OCI-LY7 (cell line): Measurements from ENCODE around the gene TLCD1. TPM values are rescaled to one million over a fixed set of nuclear protein-coding genes. Genes with fewer than 3 reads are reported as not detected.

Experiments
- BruUV-seq: library from RNA; stranded (reverse); fragments of 400-500 nt; replicated peaks from 2 replicates; lab custom pipeline; 2021; lab: Mats Ljungman, UMichigan
- CTCF ChIA-PET: fragments of 300-600 bp; sonication (Branson Sonifier 250); formaldehyde crosslinking; loops from one replicate; lab custom pipeline; 2022; ENCODE audit warnings: antibody characterized with exemption; ENCODE audit not compliant: unreplicated experiment; lab: Charles Lee
- POLR2A ChIA-PET: fragments of 300-600 bp; sonication (Branson Sonifier 250); formaldehyde crosslinking; loops from one replicate; lab custom pipeline; 2022; ENCODE audit warnings: antibody characterized with exemption; lab: Charles Lee
- DNase-seq: peaks from one replicate; pipeline ENCODE4 v3.0.0-alpha.2; 2015; ENCODE audit warnings: low spot score
- H2AFZ ChIP-seq: fragments of 200-600 bp; sonication (generic), shearing (Covaris generic); 2 replicates; pipeline ENCODE4 v1.6.1; 2014; ENCODE audit warnings: mild to moderate bottlenecking, antibody characterized with exemption, low read length, moderate library complexity
- H3K27ac ChIP-seq: fragments of 200-600 bp; sonication (generic); 2 replicates; pipeline ENCODE4 v1.5.1; 2014; ENCODE audit warnings: mixed run types, low read depth, mild to moderate bottlenecking, moderate library complexity, low read length, inconsistent platforms; ENCODE audit not compliant: poor library complexity, severe bottlenecking
- H3K36me3 ChIP-seq: fragments of 200-600 bp; sonication (generic); 2 replicates; pipeline ENCODE4 v1.6.1; 2014; ENCODE audit warnings: mild to moderate bottlenecking, antibody characterized with exemption, low read length, moderate library complexity, mixed read lengths; ENCODE audit not compliant: insufficient read depth
- H3K4me1 ChIP-seq: fragments of 200-600 bp; sonication (generic); 2 replicates; pipeline ENCODE4 v1.5.1; 2014; ENCODE audit warnings: mild to moderate bottlenecking, low read length; ENCODE audit not compliant: insufficient read depth, poor library complexity, severe bottlenecking
- H3K4me2 ChIP-seq: fragments of 200-600 bp; sonication (generic); 2 replicates; pipeline ENCODE4 v1.6.1; 2014; ENCODE audit warnings: mild to moderate bottlenecking, low read length
- H3K4me3 ChIP-seq: fragments of 200-600 bp; sonication (generic); 2 replicates; pipeline ENCODE4 v1.5.1; 2014; ENCODE audit warnings: mild to moderate bottlenecking, low read depth, low read length; ENCODE audit not compliant: poor library complexity, severe bottlenecking
- H3K79me2 ChIP-seq: fragments of 200-600 bp; sonication (generic); 2 replicates; pipeline ENCODE4 v1.6.1; 2016; ENCODE audit warnings: low read depth, mild to moderate bottlenecking, low read length, moderate library complexity, mixed read lengths; ENCODE audit not compliant: insufficient read depth
- H3K9me2 ChIP-seq: fragments of 200-600 bp; sonication (generic); 2 replicates; pipeline ENCODE4 v1.6.1; 2016; ENCODE audit warnings: mild to moderate bottlenecking, low read length, mixed read lengths; ENCODE audit not compliant: insufficient read depth
- H3K9me3 ChIP-seq: fragments of 200-600 bp; sonication (generic); 2 replicates; pipeline ENCODE4 v1.6.1; 2014; ENCODE audit warnings: mild to moderate bottlenecking, mixed run types, low read length, mixed read lengths
- H4K20me1 ChIP-seq: fragments of 200-600 bp; sonication (generic); 2 replicates; pipeline ENCODE4 v1.6.1; 2014; ENCODE audit warnings: mild to moderate bottlenecking, antibody characterized with exemption, low read length, moderate library complexity, mixed read lengths; ENCODE audit not compliant: insufficient read depth
- CTCF ChIP-seq: fragments of 200-600 bp; sonication (generic); conservative IDR thresholded peaks from 2 replicates; pipeline ENCODE4 v1.5.1; 2014; ENCODE audit warnings: mild to moderate bottlenecking, antibody characterized with exemption, low read length, moderate library complexity, mixed read lengths
- EZH2phosphoT487 ChIP-seq: fragments of 200-600 bp; sonication (generic); IDR thresholded peaks from 2 replicates; pipeline ENCODE4 v1.6.1; 2018; ENCODE audit warnings: low read depth, borderline replicate concordance, mild to moderate bottlenecking, mixed run types, antibody characterized with exemption, low read length, moderate library complexity, mixed read lengths
- intact Hi-C: fragments of 100-400 bp; cut with micrococcal nuclease; formaldehyde crosslinking; loops from one replicate; pipeline ENCODE4 v1.10.0; 2022; ENCODE audit not compliant: unreplicated experiment
- total RNA-seq, 2 experiments: library from RNA; depleted of rRNA in 1 of 2; stranded (reverse); fragments of >200 nt in 1 of 2; shearing (Covaris generic) in 1 of 2; gene quantifications; 2 replicates each; pipeline ENCODE4 v1.2.3, GENCODE V29; 2014 to 2022

The TLCD1 gene
- total RNA-seq, 2 experiments from 2014 or later = 0.28 to 2.5 TPM

DNA sequence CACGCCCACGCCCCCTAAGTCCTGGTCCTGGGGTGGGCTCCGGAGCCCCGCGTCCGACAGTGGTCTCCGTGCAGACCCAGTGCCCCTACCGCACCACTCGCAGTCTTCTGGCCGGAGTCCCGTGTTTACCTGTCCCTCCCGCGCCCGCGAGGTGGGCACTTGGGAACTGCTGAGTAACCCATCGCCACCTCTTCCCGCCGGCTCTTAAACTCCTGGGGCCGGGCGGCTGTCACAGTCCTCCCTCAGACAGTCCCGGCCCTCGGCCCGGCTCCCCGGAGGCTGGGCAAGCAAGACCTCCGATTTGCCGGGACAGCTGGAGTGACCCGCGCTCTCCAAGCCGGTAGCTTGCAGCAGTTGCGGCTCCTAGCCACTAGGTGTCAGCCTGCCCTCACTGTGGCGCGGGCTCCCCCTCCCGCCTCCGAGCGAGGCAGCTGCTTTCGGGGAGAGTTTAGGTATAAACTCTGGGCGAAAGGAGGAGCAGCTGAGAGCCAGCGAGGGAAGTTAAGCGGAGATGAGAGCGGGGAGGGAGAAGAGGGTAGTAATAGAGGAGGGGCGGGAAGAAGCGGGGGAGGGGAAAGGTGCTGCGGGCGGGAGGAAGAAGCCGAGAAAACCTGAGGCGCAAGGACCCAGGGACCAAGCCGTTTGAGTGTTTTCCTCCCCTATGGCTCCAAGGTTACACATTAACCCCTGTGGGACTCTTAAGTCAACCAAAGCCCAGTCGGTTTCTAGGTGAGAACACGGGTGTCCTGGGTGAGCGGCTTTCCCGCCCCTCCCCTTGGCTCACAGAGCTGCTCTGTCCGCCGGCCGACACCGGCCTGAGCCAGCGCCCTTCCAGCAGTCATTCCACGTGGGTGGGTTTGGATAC lies 826 bp upstream of the TLCD1 start:
- Histone ChIP-seq H3K4me1 (peaks cover 73% of the 10 kb centered on the region), H3K9me3 (no peaks in the 10 kb centered on the region), H3K4me2 (peak overlapping the region; percentile 96), H3K79me2 (peaks cover 14% of the 10 kb centered on the region; the same call in 1 of the 2 replicates), H3K36me3 (peaks cover 40% of the 10 kb centered on the region), H3K27ac (peak overlapping the region; percentile 94), H2AFZ (peak overlapping the region; percentile 63), H4K20me1 (peaks cover 4% of the 10 kb centered on the region; the same call in 1 of the 2 replicates), H3K9me2 (no peaks in the 10 kb centered on the region), H3K4me3 (peak overlapping the region; percentile 69)
- intact Hi-C loops = loop anchor here (1.0 to 5.0 kb wide), 4 partner anchors 23 to 226 kb away; no protein-coding TSS in a partner anchor
- ChIA-PET POLR2A (interaction anchor here (0.6 to 4.1 kb wide), 9 partner anchors 14 to 82 kb away, joined by 3 to 56 read pairs (median 6); partner anchors contain the start of gene PROCA1), CTCF (interaction anchor here (0.5 to 3.5 kb wide), 10 partner anchors 12 to 227 kb away, joined by 3 to 27 read pairs (median 4); no protein-coding TSS in a partner anchor)
- peak; percentile 95 for DNase-seq
- TF ChIP-seq CTCF = peak; percentile 99
- no peak for TF ChIP-seq EZH2phosphoT487
- BruUV-seq = no TSS peak

- H3K27ac ChIP-seq = peak overlapping the region; percentile 82
- H3K4me3 ChIP-seq = peak overlapping the region; percentile 22
Observed at GRCh38 chr17:28725660-28726225, 290 bp downstream of the TLCD1 start.

More at GRCh38 chr17:28725660-28726225, 290 bp downstream of the TLCD1 start:
- Histone ChIP-seq H2AFZ (no peak overlapping the region), H3K4me2 (peak overlapping the region; percentile 96), H3K79me2 (peaks cover 25% of the 10 kb centered on the region), H3K4me1 (peaks cover 76% of the 10 kb centered on the region), H3K9me3 (no peaks in the 10 kb centered on the region), H3K9me2 (no peaks in the 10 kb centered on the region), H4K20me1 (peaks cover 9% of the 10 kb centered on the region; the same call in 1 of the 2 replicates), H3K36me3 (peaks cover 51% of the 10 kb centered on the region)
- ChIA-PET POLR2A (interaction anchor here (1.0 to 4.1 kb wide), 2 partner anchors 15 to 37 kb away, joined by 4 to 56 read pairs; no protein-coding TSS in a partner anchor), CTCF (interaction anchor here (0.5 to 3.5 kb wide), 7 partner anchors 14 to 228 kb away, joined by 3 to 27 read pairs (median 4); no protein-coding TSS in a partner anchor)
- intact Hi-C loops = loop anchor here (1.0 to 5.0 kb wide), 3 partner anchors 37 to 228 kb away; no protein-coding TSS in a partner anchor
- TF ChIP-seq EZH2phosphoT487 = no peak
- no peak for TF ChIP-seq CTCF
- peak; percentile 52 for DNase-seq
- no TSS peak for BruUV-seq
